Effector CD4-positive, alpha-beta T cell (primary cell): ENCODE measurements around the gene PPIL4.
"Not testable (repeated sequence)": the region's sequence is repeated elsewhere in the genome, so short reads cannot be mapped to it uniquely, and the experiment has no call there.

ENCODE experiments used
- DNase-seq: peaks from one replicate; pipeline ENCODE4 v3.0.0-alpha.2; 2020

The PPIL4 gene

DNA sequence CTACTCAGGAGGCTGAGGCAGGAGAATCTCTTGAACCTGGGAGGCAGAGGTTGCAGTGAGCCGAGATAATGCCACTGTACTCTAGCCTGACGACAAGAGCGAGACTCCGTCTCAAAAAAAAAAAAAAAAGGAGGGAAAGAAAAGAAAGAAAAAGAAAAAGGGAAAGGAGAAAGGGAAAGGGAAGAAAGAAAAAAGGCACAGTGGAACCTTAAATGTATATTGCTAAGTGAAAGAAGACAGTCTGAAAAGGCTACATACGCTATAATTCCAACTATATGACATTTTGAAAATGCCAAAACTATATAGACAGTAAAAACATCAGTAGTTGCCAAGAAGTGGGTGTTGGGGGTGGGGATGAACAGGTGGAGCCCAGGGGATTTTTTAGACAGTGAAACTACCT is 16.2 kb downstream of the PPIL4 start:
- DNase-seq = no peak

DNA sequence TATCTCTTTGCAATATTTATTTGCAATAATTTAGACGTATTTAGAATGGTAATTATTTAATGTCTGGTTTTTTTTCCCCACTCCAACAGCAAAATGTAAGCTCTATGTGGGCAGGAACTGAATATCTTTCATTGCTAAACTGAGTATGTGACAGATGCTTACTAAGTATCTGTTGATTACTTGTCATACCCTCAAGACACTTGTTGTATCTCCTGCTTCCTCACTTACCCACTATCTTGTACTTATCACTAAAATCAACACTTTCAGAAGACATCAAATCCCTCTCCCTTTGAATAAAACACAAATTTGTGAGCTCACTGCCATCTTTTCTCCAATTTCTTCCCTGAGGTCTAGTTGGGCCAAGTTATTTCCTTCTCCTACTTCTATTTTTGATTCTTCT is 30.3 kb downstream of the PPIL4 start:
- DNase-seq = no peak

- DNase-seq = no peak
Observed at GRCh38 chr6:149513915-149514314, 31.9 kb downstream of the PPIL4 start.

DNA sequence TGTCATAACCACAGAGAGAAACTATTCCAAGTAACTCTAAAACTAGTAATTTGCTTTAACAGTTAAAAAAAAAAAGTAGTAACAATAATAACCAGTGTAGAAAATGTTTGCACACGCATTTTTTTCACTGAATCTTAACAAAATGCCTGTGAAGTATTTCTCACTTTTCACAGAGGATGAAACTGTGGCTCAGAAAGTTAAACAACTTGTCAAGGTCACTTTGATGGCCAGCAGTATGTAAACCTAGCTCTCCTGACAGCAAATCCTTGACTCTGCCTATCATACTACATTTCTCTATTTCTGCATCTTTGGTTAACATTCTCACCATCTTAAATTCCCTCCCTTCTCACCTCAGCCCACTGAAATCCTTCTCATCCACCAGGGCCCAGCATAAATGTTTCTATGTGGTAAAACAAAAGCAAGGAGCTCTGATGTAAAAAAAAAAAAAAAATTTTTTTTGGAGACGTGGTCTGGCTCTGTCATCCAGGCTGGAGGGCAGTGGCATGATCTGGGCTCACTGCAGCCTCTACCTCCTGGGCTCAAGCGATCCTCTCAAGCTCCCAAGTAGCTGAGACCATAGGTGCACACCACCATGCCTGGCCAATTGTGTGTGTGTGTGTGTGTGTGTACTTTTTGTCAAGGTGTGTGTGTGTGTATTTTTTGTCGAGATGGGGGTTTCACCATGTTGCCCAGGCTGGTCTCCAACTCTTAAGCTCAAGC is 34.9 kb downstream of the PPIL4 start:
- no peak for DNase-seq

DNA sequence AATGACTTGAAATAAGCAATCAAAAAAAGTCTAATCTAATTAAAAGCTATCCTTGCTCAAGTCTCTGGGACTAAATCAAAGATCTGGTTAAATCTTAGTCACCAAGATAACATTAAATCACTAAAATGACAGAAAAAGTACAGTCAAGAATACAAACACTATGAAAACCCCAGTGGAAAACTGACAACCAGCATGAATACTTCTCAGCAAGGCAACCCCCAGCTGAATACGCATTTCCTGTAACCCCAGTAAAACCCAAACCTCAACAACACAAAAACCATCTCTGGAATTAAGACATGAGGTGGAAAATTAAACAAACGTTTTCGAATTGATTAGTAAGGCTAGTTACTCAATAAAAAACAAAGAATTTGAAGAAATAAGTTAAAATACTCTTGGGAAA is 37.4 kb downstream of the PPIL4 start:
- peak; percentile 54 for DNase-seq

DNA sequence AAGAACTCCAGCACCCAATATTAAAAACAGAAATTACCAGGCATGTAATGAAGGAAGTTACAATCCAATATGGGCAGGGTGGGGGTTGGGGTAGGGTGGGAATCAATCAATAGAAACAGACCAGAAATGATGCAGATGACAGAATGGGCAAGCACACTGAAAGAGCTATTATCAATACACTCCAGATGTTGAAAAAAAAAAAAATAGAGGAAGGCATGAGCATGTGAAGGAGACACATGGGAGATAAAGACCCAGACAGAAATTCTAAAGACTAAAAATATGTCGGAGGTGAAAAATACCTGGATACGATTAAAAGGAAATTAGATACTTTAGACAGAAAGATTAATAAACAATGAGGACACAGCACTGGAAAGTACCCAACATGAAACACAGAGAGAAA is 42.0 kb downstream of the PPIL4 start:
- DNase-seq = no peak

GRCh38 chr6:149503276-149503675 is 42.6 kb downstream of the PPIL4 start:
- DNase-seq = no peak

DNA sequence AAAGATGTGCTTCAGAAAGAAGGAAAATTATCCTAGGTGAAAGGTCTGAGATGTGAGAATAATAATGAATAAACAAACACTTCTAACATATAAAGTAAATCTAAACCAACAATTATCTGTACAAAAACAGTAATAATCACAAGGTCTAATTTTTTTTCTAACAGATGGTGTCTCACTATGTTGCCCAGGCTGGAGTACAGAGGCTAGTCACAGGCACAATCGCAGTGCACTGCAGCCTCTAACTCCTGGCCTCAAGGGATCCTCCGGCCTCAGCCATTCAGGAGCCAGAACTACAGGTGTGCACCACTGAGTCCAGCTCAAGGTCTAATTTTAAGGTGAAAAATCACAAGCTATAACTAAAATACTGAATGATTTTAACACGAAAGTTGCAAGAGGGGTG is 44.1 kb downstream of the PPIL4 start:
- DNase-seq = no peak

GRCh38 chr6:149501201-149501600 is 44.6 kb downstream of the PPIL4 start:
- no peak for DNase-seq

DNA sequence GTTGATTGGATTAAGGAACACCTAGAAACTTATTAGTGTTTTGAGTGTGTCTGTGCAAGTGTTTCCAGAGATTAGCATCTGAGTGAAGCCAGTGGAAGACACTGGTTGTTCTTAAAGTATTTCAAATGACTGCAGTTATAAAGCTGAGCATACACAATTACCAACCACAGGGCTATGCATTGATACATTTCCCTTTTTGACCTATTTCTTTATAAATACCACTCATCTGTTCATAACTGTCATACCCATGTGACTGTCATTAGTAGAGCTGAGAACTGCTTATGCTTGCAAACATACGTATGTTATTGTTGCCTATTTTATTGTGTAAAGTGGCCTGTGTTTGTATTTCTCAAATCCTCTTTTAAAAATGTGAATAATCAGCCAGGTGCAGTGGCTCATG is 45.7 kb downstream of the PPIL4 start:
- no peak for DNase-seq

DNA sequence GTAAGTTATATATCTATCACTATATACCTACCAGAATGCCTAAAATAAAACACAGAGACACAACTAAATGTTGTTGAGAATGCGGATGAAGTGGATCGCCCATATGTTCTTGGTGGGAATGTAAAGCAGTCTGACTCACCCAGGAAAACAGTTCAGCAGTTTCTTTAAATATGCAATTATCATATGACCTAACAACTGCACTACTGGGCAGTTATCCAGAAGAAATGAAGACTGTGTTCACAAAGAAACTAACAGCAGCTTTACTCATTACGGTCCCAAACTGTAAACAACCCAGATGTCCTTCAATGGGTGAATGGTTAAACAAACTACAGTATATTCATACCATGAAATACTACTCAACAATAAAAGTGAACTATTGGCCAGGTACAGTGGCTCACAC is 46.8 kb downstream of the PPIL4 start:
- DNase-seq = no peak

GRCh38 chr6:149497365-149497764 is 48.5 kb downstream of the PPIL4 start:
- DNase-seq = no peak

GRCh38 chr6:149496597-149496996 is 49.2 kb downstream of the PPIL4 start:
- not testable (repeated sequence) for DNase-seq

GRCh38 chr6:149495349-149496016 is 50.4 kb downstream of the PPIL4 start:
- not testable (repeated sequence) for DNase-seq

GRCh38 chr6:149494810-149495209 is 51.0 kb downstream of the PPIL4 start:
- peak; percentile 51 for DNase-seq

DNA sequence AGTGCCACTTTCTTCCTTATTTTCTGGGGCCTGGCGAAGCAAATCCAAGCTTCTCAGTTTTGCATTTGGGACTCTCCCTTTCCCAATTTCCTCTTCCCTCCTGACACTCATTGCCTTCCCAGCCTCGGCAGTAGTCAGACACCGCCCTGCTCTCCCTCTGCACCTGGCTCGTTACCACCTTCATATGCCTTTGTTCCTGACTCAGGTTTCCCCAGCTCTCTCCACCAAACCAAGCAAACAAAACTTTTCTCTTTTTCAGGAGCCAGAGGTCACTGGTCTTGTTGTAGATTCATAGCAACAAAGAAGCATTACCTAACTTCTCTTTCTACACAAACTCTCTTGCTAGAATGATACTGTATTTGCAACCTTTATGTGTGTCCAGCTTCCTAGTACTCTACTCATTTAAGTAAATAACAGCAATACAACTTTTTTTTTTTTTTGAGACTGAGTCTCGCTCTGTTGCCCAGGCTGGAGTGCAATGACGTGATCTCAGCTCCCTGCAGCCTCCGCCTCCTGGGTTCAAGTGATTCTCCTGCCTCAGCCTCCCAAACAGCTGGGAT is 52.0 kb downstream of the PPIL4 start:
- no peak for DNase-seq

GRCh38 chr6:149492798-149493343 is 53.0 kb downstream of the PPIL4 start:
- no peak for DNase-seq

DNA sequence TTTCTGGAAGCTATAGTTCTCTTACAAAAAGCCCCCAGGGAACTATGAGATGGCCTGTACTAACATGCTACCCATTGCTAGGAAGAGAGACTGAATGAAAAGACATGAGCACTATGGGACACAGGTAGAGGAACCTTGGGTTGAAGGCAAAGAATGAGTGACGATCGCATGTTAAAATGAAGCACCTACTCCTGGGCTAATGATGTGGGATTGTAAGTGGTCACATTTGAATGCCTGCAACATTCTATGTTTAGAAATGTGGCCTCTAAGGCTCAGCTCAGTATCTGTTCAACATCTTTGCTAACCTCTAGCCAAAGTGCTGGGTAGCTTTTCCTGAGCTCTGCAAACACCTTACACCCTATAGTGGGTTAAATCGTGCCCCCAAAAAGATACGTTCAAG is 55.9 kb downstream of the PPIL4 start:
- DNase-seq = no peak

DNA sequence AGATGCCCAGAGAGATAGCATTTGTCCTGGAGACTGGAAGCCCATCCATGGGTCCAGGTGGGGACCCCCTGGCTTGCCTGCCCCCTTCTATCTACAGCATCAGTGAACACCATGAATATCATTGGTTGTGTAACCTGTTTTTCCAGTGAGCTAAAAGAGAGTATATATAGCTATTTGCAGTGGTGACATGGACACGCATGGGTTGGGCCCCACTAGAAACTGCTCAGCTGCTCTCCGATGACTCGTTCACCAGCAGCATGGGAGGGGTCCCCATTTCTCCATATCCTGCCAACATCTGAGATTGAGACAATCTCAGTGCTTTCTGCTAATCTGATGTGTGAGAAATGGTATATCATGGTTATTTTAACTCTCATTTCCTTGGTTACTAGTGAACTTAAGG is 57.0 kb downstream of the PPIL4 start:
- DNase-seq = no peak

- DNase-seq = no peak
Observed at GRCh38 chr6:149487316-149487715, 58.5 kb downstream of the PPIL4 start.

GRCh38 chr6:149484733-149485700 is 60.8 kb downstream of the PPIL4 start, which contains the start of gene ZC3H12D:
TSS of gene ZC3H12D (minus strand) at chr6:149485014. CDS start at chr6:149474543, 10,471 bp downstream.
- DNase-seq = peak; percentile 83

GRCh38 chr6:149483849-149484655 is 61.8 kb downstream of the PPIL4 start:
- no peak for DNase-seq
